Measurements from ENCODE around the gene MAP10. TPM values are rescaled to one million over a fixed set of nuclear protein-coding genes. Genes with fewer than 3 reads are reported as not detected.

MAP10 gene
- total and polyA plus RNA-seq, 10 donors = 1.2 to 4.9 (median 2.2) TPM

DNA sequence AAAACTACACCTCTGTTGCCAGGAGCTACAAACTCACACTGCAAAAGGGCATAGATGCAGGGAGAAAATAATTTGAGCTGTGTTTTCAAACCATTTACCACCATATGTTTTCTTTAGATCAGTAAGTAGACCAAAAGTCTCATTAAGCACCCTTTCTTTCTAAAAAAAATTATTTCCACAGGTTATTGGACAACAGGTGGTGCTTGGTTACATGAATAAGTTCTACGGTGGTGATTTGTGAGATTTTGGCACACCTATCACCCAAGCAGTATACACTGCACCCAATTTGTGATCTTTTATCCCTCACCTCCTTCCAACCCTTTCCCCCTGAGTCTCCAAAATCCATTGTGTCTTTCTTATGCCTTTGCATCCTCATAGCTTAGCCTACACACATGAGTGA lies 21.1 kb downstream of the MAP10 start:
- Histone ChIP-seq H3K9me3 (no peaks in the 10 kb centered on the region), H3K4me1 (no peaks in the 10 kb centered on the region), H3K27ac (no peak overlapping the region), H3K36me3 (no peaks in the 10 kb centered on the region), H3K27me3 (replicated peaks in 1 of 7) (no peaks in the 10 kb centered on the region), H3K4me3 (no peak overlapping the region)
- DNase-seq = no peak
- intact Hi-C loops (cut with DNase I; ENCODE audit: low total_unique reads) = no loop called here
- TF ChIP-seq, protein P1, sequence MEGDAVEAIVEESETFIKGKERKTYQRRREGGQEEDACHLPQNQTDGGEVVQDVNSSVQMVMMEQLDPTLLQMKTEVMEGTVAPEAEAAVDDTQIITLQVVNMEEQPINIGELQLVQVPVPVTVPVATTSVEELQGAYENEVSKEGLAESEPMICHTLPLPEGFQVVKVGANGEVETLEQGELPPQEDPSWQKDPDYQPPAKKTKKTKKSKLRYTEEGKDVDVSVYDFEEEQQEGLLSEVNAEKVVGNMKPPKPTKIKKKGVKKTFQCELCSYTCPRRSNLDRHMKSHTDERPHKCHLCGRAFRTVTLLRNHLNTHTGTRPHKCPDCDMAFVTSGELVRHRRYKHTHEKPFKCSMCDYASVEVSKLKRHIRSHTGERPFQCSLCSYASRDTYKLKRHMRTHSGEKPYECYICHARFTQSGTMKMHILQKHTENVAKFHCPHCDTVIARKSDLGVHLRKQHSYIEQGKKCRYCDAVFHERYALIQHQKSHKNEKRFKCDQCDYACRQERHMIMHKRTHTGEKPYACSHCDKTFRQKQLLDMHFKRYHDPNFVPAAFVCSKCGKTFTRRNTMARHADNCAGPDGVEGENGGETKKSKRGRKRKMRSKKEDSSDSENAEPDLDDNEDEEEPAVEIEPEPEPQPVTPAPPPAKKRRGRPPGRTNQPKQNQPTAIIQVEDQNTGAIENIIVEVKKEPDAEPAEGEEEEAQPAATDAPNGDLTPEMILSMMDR (IDR thresholded peaks at IDR 0.05 in 8 of 11, conservative IDR thresholded peaks at IDR 0.05 in 3 of 11) = no peak
- TF ChIP-seq POLR2A (IDR thresholded peaks at IDR 0.05) (no peak), POLR2AphosphoS5 (IDR thresholded peaks at IDR 0.05) (no peak)
- 89 to 100% (median 96%) methylated on average over 1 of the region's 1 CpG for WGBS, 5 donors

DNA sequence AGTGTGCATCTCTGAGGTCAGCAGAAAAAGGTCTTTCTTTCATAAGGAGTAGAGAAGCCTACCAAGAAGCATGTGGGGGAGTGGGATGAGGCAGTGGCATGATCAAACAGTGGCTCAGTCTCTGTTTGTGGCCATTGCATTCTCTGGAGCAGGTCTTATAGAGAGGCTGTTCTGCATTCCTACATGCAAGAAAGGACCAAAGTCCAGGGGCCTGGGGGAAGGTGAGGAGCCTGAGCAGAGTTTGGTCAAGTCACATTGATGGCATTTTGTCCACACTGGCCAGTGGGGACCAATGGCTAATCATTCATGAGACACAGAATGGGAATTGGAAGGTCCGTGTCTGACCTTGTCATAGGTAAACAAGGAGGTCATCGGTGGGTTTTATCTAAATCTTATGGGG lies 25.4 kb downstream of the MAP10 start:
- DNase-seq = no peak
- Histone ChIP-seq H3K36me3 (no peaks in the 10 kb centered on the region), H3K4me3 (no peak overlapping the region), H3K4me1 (no peaks in the 10 kb centered on the region), H3K27ac (no peak overlapping the region), H3K27me3 (replicated peaks in 1 of 7) (no peaks in the 10 kb centered on the region), H3K9me3 (no peaks in the 10 kb centered on the region)
- intact Hi-C loops (cut with DNase I; ENCODE audit: low total_unique reads) = no loop called here
- TF ChIP-seq, protein P1 (IDR thresholded peaks at IDR 0.05 in 8 of 11, conservative IDR thresholded peaks at IDR 0.05 in 3 of 11) = no peak
- TF ChIP-seq POLR2AphosphoS5 (IDR thresholded peaks at IDR 0.05) = no peak
- TF ChIP-seq POLR2A (IDR thresholded peaks at IDR 0.05) = no peak
- WGBS, 5 donors = 88 to 98% (median 96%) methylated on average over 2 of the region's 2 CpGs

DNA sequence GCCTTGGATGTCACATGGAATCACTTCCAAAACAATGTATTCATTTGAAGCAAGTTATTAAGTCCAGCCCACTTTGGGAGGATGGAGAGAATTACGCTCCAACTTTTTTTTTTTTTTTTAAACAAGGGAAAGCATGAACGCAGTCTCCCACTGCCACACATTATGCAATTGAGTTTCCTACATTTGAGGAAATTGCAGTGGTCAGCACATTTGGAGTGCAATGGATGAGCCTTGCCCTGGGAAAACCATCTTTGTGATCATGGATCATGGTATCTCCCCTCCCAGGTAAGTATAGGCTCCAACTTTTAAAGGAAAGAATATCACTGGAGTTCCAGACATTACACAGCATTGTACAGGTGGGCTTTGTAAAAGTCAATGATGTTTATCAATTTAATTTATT lies 26.7 kb downstream of the MAP10 start:
- Histone ChIP-seq H3K27me3 (replicated peaks in 1 of 7) (no peaks in the 10 kb centered on the region), H3K4me1 (no peaks in the 10 kb centered on the region), H3K9me3 (no peaks in the 10 kb centered on the region), H3K27ac (no peak overlapping the region), H3K36me3 (no peaks in the 10 kb centered on the region), H3K4me3 (no peak overlapping the region)
- TF ChIP-seq POLR2AphosphoS5 (IDR thresholded peaks at IDR 0.05) (no peak), POLR2A (IDR thresholded peaks at IDR 0.05) (no peak)
- TF ChIP-seq, protein P1 (IDR thresholded peaks at IDR 0.05 in 8 of 11, conservative IDR thresholded peaks at IDR 0.05 in 3 of 11) = no peak
- DNase-seq = no peak
- intact Hi-C loops (cut with DNase I; ENCODE audit: low total_unique reads) = no loop called here
- 68 to 91% (median 80%) methylated on average over 2 of the region's 2 CpGs for WGBS, 5 donors

DNA sequence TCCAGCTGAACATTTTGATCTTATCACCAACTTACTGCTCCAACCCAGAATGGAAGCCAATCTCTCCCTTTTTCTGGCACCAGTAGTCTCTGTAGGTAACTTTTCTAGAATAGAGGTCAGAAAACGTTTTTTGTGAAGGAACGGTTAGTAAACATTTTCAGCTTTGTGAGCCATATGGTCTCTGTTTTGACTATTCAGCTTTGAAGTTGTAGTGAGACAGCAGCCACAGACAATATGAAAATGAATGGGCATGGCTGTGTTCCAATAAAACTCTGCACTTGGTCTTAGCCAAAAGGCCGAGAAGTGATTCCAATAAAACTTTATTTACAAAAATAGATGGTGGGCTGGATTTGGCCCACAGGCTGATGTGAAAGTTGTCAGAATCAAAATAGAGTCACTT lies 28.9 kb downstream of the MAP10 start:
- Histone ChIP-seq H3K27me3 (replicated peaks in 1 of 7) (no peaks in the 10 kb centered on the region), H3K4me3 (no peak overlapping the region), H3K9me3 (no peaks in the 10 kb centered on the region), H3K4me1 (peaks cover 0 to under 1% (median 0%) of the 10 kb centered on the region in 6 donors), H3K36me3 (no peaks in the 10 kb centered on the region), H3K27ac (no peak overlapping the region)
- DNase-seq = no peak
- intact Hi-C loops (cut with DNase I; ENCODE audit: low total_unique reads) = no loop called here
- WGBS, 5 donors = 57 to 76% (median 61%) methylated on average over 3 of the region's 3 CpGs
- TF ChIP-seq POLR2A (IDR thresholded peaks at IDR 0.05) = no peak
- TF ChIP-seq, protein P1 (IDR thresholded peaks at IDR 0.05 in 8 of 11, conservative IDR thresholded peaks at IDR 0.05 in 3 of 11) = no peak
- no peak for TF ChIP-seq POLR2AphosphoS5 (IDR thresholded peaks at IDR 0.05)
